ENCODE results near the gene TNFAIP2.

Gene TNFAIP2

DNA sequence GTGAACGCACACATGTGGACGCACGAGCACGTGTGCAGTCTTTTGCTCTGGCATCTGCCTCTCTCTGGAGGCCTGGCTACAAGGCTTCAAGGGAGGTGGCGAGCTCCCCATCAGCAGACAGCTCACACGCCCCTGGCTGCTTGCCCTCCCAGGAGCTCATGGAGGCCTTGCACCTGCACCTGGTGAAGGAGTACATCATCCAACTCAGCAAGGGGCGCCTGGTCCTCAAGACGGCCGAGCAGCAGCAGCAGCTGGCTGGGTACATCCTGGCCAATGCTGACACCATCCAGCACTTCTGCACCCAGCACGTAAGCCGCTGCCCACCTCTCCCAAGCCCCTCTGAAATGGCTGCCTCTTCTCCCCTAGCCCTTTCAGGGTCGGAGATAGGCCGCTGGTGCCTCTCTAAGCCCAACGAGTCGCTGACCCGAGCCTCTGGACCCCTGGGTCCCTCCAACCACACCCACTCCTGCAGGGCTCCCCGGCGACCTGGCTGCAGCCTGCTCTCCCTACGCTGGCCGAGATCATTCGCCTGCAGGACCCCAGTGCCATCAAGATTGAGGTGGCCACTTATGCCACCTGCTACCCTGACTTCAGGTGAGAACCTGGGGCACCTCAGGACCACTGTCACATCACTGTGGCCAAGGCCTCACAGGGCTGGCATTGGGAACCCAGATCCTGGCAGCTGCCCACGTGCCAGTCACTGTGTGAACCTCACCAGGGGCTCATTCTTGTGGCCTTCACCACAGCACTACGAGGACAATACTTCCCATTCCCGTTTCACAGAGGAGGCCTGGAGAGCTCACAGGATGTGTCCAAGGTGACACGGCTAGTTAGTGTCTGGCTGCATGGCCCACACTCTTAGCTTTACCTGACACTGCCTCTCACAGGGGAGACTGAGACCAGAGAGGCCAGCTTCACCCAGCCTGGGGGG lies 10.2 kb downstream of the TNFAIP2 start:
- Histone ChIP-seq H3K27me3 (ENCODE audit: control insufficient read depth, insufficient read depth, low read length) (no peaks in the 10 kb centered on the region), H3K9me3 (ENCODE audit: control insufficient read depth, low read length) (no peaks in the 10 kb centered on the region), H3K79me2 (no peaks in the 10 kb centered on the region), H3K27ac (no peak overlapping the region), H3K4me1 (peaks cover 20% of the 10 kb centered on the region), H3K36me3 (ENCODE audit: control insufficient read depth, insufficient read depth, low read length) (no peaks in the 10 kb centered on the region), H3K4me3 (ENCODE audit: low read depth, low read length) (no peak overlapping the region), H2AFZ (no peak overlapping the region), H3K9ac (no peak overlapping the region), H3K4me2 (ENCODE audit: low read length) (no peak overlapping the region)
- TF ChIP-seq, protein P1, sequence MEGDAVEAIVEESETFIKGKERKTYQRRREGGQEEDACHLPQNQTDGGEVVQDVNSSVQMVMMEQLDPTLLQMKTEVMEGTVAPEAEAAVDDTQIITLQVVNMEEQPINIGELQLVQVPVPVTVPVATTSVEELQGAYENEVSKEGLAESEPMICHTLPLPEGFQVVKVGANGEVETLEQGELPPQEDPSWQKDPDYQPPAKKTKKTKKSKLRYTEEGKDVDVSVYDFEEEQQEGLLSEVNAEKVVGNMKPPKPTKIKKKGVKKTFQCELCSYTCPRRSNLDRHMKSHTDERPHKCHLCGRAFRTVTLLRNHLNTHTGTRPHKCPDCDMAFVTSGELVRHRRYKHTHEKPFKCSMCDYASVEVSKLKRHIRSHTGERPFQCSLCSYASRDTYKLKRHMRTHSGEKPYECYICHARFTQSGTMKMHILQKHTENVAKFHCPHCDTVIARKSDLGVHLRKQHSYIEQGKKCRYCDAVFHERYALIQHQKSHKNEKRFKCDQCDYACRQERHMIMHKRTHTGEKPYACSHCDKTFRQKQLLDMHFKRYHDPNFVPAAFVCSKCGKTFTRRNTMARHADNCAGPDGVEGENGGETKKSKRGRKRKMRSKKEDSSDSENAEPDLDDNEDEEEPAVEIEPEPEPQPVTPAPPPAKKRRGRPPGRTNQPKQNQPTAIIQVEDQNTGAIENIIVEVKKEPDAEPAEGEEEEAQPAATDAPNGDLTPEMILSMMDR (IDR thresholded peaks at IDR 0.05): no peak

DNA sequence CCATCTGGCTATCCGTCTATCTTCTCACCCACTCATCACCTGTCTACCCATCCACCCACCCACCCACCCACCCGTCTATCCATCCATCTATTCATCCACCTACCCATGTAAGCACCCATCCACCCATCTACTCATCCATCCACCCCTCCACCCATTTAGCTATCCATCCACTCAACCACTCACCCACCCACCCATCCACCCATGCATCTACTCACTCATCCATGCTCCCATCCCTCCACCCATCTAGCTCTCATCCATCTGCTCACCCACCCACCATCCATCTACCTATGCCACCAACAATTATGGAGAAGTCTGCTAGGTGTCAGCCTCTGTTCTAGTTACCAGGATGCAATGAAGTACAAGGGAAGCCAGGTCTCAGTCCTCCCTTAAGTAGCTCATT lies 11.1 kb downstream of the TNFAIP2 start:
- peaks cover 11% of the 10 kb centered on the region for H3K4me1 ChIP-seq
- no peaks in the 10 kb centered on the region for H3K27me3 ChIP-seq (ENCODE audit: control insufficient read depth, insufficient read depth, low read length)
- peak overlapping the region; percentile 42 for H3K27ac ChIP-seq
- TF ChIP-seq, protein P1 (IDR thresholded peaks at IDR 0.05): no peak
- H3K79me2 ChIP-seq: no peaks in the 10 kb centered on the region
- H3K9me3 ChIP-seq (ENCODE audit: control insufficient read depth, low read length): no peaks in the 10 kb centered on the region
- H2AFZ ChIP-seq: no peak overlapping the region
- no peak overlapping the region for H3K4me2 ChIP-seq (ENCODE audit: low read length)
- no peak overlapping the region for H3K4me3 ChIP-seq (ENCODE audit: low read depth, low read length)
- H3K9ac ChIP-seq: no peak overlapping the region
- no peaks in the 10 kb centered on the region for H3K36me3 ChIP-seq (ENCODE audit: control insufficient read depth, insufficient read depth, low read length)

DNA sequence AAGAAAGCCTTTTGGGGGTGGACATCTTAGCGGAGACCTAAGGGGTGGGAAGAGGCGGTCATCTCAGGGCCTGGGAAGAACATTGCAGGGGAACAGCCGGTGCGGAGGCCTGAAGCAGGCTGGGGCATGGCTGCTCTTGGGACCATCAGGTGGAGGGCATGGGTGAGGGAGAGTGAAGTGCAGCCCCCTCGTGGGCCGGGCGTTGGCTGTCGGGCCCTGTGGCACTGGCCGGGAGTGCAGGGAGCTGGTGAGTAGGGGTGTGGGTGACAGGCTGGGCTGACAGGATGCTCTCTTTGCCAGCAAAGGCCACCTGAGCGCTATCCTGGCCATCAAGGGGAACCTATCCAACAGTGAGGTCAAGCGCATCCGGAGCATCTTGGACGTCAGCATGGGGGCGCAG lies 11.7 kb downstream of the TNFAIP2 start:
- Histone ChIP-seq H3K4me1 (peaks cover 8% of the 10 kb centered on the region), H3K4me2 (ENCODE audit: low read length) (no peak overlapping the region), H3K79me2 (no peaks in the 10 kb centered on the region), H2AFZ (no peak overlapping the region), H3K36me3 (ENCODE audit: control insufficient read depth, insufficient read depth, low read length) (no peaks in the 10 kb centered on the region), H3K4me3 (ENCODE audit: low read depth, low read length) (no peak overlapping the region), H3K9me3 (ENCODE audit: control insufficient read depth, low read length) (no peaks in the 10 kb centered on the region), H3K9ac (no peak overlapping the region), H3K27me3 (ENCODE audit: control insufficient read depth, insufficient read depth, low read length) (no peaks in the 10 kb centered on the region), H3K27ac (peak overlapping the region; percentile 42)
- TF ChIP-seq, protein P1 (IDR thresholded peaks at IDR 0.05): no peak

DNA sequence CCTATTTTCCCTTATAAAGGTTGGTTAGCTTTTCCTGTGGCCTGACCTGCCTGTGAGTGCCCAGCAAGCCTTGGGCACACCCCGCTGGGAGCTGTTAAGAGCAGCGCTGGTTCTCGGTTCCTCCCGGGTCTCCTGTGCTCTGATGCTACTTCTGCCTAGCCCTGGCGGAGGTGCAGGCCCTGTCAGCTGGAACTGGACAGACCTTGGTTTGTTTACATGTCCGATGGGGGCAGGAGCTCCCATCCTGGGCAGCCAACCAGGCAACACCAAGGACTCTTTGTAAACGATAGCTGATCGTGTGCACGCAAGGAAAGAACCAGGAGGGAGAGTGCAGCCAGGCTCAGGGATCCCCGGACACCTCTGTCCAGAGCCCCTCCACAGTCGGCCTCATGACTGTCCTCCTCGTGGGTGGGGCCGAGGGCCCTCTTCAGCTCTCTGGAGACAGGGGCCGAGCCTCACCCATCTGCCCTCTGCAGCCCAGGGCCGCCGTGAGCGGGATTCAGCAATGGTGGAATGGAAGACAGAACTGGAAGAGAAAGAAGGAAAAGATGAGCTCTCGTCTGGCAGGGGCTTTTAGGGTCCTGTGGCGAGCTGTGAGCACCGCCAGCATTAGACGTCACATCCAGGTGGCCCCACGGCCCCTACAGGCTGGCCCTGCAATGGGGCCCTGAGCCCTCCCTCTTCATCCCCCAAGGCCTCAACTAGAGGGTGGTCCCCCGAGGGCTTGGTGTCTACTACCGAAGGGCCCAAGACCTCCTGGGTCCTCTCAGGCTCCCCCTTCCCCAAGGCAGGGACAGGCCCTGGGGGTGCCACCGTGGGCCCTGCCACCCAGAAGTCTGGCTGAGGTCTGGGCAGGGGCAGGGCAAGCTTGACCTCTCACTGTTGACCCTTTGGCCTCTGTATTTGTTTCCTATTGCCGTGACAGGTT lies 12.3 kb downstream of the TNFAIP2 start:
- H3K36me3 ChIP-seq (ENCODE audit: control insufficient read depth, insufficient read depth, low read length): no peaks in the 10 kb centered on the region

More for the DNA sequence above, 12.3 kb downstream of the TNFAIP2 start:
- Histone ChIP-seq H3K79me2 (no peaks in the 10 kb centered on the region), H3K4me1 (peaks cover 8% of the 10 kb centered on the region), H3K4me2 (ENCODE audit: low read length) (no peak overlapping the region), H3K27me3 (ENCODE audit: control insufficient read depth, insufficient read depth, low read length) (no peaks in the 10 kb centered on the region), H3K9ac (no peak overlapping the region), H2AFZ (no peak overlapping the region), H3K4me3 (ENCODE audit: low read depth, low read length) (no peak overlapping the region), H3K9me3 (ENCODE audit: control insufficient read depth, low read length) (no peaks in the 10 kb centered on the region), H3K27ac (peak overlapping the region; percentile 42)
- TF ChIP-seq, protein P1 (IDR thresholded peaks at IDR 0.05): no peak

All from parathyroid adenoma (tissue), 2 donors.